ENCODE data around the gene STEAP2.

DNA sequence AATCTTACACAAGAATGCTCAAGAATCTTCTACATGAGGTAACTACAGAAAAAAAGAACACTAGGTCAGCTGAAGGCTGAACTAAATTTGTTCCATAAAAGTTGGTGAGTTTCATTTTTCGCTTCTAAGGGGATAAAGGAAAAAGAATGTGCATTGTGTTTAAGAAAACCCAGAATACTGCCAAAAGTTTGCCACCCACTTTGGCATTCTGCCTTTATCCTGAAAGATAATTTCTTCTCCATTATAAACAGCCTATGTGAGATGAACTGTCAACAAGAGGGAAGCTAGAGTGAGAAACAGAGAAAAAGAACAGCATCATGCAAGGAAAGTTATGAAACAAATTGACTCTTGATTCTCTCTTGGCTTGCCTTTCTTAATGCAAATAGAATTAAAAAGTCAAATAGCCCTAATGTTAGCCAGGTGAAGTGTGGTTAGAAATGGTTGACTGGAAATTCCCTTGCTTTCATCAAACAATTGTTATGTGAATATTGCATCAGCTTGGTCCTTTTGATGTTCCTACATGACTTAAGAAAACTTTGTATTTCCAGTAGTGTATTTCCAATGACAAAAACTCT, 31.4 kb upstream of the STEAP2 start:
- TF ChIP-seq, protein P1, sequence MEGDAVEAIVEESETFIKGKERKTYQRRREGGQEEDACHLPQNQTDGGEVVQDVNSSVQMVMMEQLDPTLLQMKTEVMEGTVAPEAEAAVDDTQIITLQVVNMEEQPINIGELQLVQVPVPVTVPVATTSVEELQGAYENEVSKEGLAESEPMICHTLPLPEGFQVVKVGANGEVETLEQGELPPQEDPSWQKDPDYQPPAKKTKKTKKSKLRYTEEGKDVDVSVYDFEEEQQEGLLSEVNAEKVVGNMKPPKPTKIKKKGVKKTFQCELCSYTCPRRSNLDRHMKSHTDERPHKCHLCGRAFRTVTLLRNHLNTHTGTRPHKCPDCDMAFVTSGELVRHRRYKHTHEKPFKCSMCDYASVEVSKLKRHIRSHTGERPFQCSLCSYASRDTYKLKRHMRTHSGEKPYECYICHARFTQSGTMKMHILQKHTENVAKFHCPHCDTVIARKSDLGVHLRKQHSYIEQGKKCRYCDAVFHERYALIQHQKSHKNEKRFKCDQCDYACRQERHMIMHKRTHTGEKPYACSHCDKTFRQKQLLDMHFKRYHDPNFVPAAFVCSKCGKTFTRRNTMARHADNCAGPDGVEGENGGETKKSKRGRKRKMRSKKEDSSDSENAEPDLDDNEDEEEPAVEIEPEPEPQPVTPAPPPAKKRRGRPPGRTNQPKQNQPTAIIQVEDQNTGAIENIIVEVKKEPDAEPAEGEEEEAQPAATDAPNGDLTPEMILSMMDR (conservative IDR thresholded peaks at IDR 0.05; ENCODE audit: low read depth, low read length), result no peak
- TF ChIP-seq EZH2 (IDR thresholded peaks at IDR 0.05; ENCODE audit: borderline replicate concordance, low read depth, low read length, poor library complexity, severe bottlenecking), result no peak
